Activated CD8-positive, alpha-beta memory T cell treated with anti-CD3 and anti-CD28 coated beads, Interleukin-2, amount 10 ng/mL, durations not matched to agents 7 days and 5 days (primary cell): Measurements from ENCODE around the gene TIMM29. TPM values are rescaled to one million over a fixed set of nuclear protein-coding genes. Genes with fewer than 3 reads are reported as not detected.
"Not testable (repeated sequence)": the region's sequence is repeated elsewhere in the genome, so short reads cannot be mapped to it uniquely, and the experiment has no call there.

Source experiments
- ATAC-seq: fragments of 150-1000 bp; cut with Tn5 transposase; one replicate; pipeline ENCODE4 v1.10.0; 2021; ENCODE audit warnings: moderate library complexity
- CTCF ChIA-PET: fragments of 350-600 bp; sonication (Branson Sonifier 250); formaldehyde crosslinking; loops from one replicate; lab custom pipeline; 2021; ENCODE audit warnings: antibody characterized with exemption; lab: Charles Lee
- DNase-seq: peaks from one replicate; pipeline ENCODE4 v3.0.0-alpha.2; 2020
- H3K27ac Mint-ChIP-seq: one replicate; pipeline ENCODE4 v1.8.0; 2021; ENCODE audit warnings: mild to moderate bottlenecking, mixed read lengths
- H3K27me3 Mint-ChIP-seq: one replicate; pipeline ENCODE4 v1.8.0; 2021; ENCODE audit warnings: mixed read lengths
- H3K36me3 Mint-ChIP-seq: one replicate; pipeline ENCODE4 v1.8.0; 2021; ENCODE audit warnings: mild to moderate bottlenecking, mixed read lengths
- H3K4me1 Mint-ChIP-seq: one replicate; pipeline ENCODE4 v1.8.0; 2021; ENCODE audit warnings: mixed read lengths
- H3K4me3 Mint-ChIP-seq: one replicate; pipeline ENCODE4 v1.8.0; 2021; ENCODE audit warnings: mild to moderate bottlenecking, moderate library complexity, mixed read lengths
- H3K9me3 Mint-ChIP-seq: one replicate; pipeline ENCODE4 v1.8.0; 2022; ENCODE audit warnings: low read depth, mixed read lengths
- total RNA-seq, 2 experiments: library from RNA; stranded (reverse); gene quantifications; one replicate each; pipeline ENCODE4 v1.2.3, GENCODE V29; 2021

TIMM29 gene
- total RNA-seq, 2 experiments from 2014 or later, result 25.2 to 28.5 TPM

DNA sequence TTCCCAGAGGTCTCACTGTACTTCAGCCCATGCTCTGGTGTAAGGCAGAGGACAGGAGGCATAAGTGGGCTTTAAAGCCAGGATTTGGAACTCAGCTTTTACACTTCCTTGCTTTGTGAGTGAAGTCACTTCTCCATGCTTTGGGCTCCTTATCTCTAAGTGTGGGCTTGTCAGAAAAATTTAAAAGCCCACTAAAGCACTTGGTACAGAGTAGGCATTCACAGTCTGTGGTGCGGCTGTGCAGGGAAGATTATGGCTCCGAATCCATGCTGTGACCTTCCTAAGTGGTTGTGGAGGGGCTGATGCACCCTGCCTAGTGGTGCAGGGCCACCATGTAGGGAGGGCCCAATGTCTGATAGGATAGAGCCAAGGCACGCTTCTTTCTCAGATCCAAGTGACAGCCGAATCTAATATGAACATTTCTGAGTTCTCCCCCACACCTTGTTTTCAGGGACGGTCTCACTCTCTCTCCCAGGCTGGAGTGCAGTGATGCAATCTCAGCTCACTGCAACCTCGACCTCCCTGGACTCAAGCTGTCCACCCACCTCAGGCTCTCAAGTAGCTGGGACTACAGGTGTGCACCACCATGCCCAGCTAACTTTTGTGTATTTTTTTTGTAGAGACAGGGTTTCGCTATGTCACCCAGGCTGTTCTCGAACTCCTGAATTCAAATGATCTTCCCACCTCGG, 6.9 kb downstream of the TIMM29 start:
- H3K27ac Mint-ChIP-seq, result no peak overlapping the region
- no peaks in the 10 kb centered on the region for H3K27me3 Mint-ChIP-seq
- H3K4me3 Mint-ChIP-seq, result no peak overlapping the region
- H3K36me3 Mint-ChIP-seq, result peaks cover 6% of the 10 kb centered on the region
- CTCF ChIA-PET, result interaction anchor here (0.8 to 2.4 kb wide), 12 partner anchors 8 to 271 kb away, joined by 3 to 26 read pairs (median 8); partner anchors contain the start of genes TIMM29 and YIPF2
- no peak for DNase-seq
- H3K4me1 Mint-ChIP-seq, result peaks cover 21% of the 10 kb centered on the region
- no peak for ATAC-seq
- H3K9me3 Mint-ChIP-seq, result no peaks in the 10 kb centered on the region

DNA sequence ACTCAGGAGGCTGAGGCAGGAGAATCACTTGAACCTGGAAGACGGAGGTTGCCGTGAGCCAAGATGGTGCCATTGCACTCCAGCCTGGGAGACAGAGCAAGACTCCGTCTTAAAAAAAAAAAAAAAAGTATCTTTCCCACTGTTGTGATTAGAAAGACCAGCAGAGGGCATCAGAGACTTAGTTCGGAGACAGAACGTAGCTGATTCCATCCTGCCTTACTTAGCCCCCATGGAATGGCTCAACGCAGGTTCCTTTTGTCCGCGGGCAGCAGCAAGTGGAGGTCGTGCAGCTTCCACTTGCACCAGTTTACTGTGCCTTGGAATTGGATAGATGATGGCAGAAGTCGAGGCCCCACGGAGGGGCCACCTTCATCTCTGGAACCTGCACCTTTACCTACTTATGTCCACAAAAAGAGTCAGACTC, 8.1 kb downstream of the TIMM29 start:
- Mint-ChIP-seq H3K27me3 (no peaks in the 10 kb centered on the region), H3K9me3 (no peaks in the 10 kb centered on the region), H3K36me3 (peaks cover 3% of the 10 kb centered on the region)

DNA sequence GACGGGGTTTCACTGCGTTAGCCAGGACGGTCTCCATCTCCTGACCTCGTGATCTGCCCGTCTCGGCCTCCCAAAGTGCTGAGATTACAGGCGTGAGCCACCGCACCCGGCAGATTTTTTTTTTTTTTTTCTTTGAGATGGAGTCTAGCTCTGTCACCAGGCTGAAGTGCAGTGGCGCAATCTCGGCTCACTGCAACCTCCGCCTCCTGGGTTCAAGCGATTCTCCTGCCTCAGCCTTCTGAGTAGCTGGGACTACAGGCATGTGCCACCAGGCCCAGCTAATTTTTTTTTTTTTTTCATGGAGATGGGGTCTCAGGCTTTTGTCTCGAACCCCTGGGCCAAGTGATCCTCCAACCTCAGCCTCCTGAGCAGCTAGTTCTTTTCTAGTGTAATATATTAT, 13.0 kb downstream of the TIMM29 start:
- not testable (repeated sequence) for H3K4me3 Mint-ChIP-seq
- peaks cover 21% of the 10 kb centered on the region for H3K4me1 Mint-ChIP-seq

More for the DNA sequence above, 8.1 kb downstream of the TIMM29 start:
- no peak overlapping the region for H3K27ac Mint-ChIP-seq
- DNase-seq (peak; percentile 53), ATAC-seq (peak; percentile 91)
- CTCF ChIA-PET, result interaction anchor here (0.6 to 2.4 kb wide), 32 partner anchors 9 to 271 kb away, joined by 3 to 26 read pairs (median 4); partner anchors contain the start of genes LDLR, TIMM29 and YIPF2
- H3K4me3 Mint-ChIP-seq, result no peak overlapping the region
- peaks cover 17% of the 10 kb centered on the region for H3K4me1 Mint-ChIP-seq

DNA sequence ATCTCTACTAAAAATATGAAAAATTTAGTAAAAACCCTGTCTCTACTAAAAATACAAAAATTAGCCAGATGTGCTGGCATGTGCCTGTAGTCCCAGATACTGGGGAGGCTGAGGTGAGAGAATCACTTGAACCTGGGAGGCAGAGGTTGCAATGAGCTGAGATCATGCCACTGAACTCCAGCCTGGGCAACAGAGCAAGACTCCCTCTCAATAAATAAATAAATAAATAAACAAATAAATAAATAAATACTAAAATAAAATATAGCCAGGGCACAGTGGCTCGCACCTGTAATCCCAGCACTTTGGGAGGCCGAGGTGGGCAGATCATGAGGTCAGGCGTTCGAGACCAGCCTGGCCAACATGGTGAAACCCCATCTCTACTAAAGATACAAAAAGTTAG, 14.8 kb downstream of the TIMM29 start:
- CTCF ChIA-PET, result interaction anchor here (1.9 to 3.4 kb wide), 5 partner anchors 12 to 92 kb away, joined by 5 to 26 read pairs (median 12); partner anchors contain the start of gene SMARCA4
- ATAC-seq, DNase-seq: not testable (repeated sequence)

More for the DNA sequence above, 13.0 kb downstream of the TIMM29 start:
- CTCF ChIA-PET, result interaction anchor here (0.6 to 3.4 kb wide), 32 partner anchors 10 to 510 kb away, joined by 3 to 26 read pairs (median 4); partner anchors contain the start of genes LDLR and SMARCA4
- not testable (repeated sequence) for ATAC-seq, H3K9me3 Mint-ChIP-seq, H3K27me3 Mint-ChIP-seq, H3K36me3 Mint-ChIP-seq, DNase-seq, H3K27ac Mint-ChIP-seq

DNA sequence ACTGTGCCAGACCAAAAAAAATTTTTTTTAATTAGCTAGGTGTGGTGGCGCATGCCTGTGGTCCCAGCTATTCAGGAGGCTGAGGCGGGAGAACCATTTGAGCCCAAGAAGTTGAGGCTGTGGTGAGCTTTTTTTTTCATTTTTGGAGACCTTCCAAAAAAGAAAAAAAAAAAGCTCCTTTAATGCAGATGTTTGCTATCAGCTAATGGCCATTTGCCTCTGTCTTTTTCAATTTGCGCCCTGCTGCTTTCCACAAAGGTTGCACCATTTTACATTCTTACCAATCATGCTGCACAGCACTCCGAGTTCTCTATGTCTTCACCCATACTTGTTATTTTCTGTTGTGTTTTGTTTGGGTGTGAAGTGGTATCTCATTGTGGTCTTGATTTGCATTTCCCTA, 16.7 kb downstream of the TIMM29 start:
- H3K27ac Mint-ChIP-seq, result no peak overlapping the region
- no peak overlapping the region for H3K4me3 Mint-ChIP-seq
- H3K27me3 Mint-ChIP-seq, result no peaks in the 10 kb centered on the region
- H3K4me1 Mint-ChIP-seq, result peaks cover 9% of the 10 kb centered on the region
- H3K9me3 Mint-ChIP-seq, result no peaks in the 10 kb centered on the region
- CTCF ChIA-PET, result interaction anchor here (0.6 to 2.6 kb wide), 6 partner anchors 9 to 288 kb away, joined by 3 to 12 read pairs (median 5); partner anchors contain the start of gene SMARCA4
- ATAC-seq, result no peak
- H3K36me3 Mint-ChIP-seq, result no peaks in the 10 kb centered on the region
- DNase-seq, result no peak

More for the DNA sequence above, 14.8 kb downstream of the TIMM29 start:
- H3K27me3 Mint-ChIP-seq, H3K9me3 Mint-ChIP-seq, H3K36me3 Mint-ChIP-seq, H3K27ac Mint-ChIP-seq, H3K4me3 Mint-ChIP-seq: not testable (repeated sequence)
- peaks cover 19% of the 10 kb centered on the region for H3K4me1 Mint-ChIP-seq

DNA sequence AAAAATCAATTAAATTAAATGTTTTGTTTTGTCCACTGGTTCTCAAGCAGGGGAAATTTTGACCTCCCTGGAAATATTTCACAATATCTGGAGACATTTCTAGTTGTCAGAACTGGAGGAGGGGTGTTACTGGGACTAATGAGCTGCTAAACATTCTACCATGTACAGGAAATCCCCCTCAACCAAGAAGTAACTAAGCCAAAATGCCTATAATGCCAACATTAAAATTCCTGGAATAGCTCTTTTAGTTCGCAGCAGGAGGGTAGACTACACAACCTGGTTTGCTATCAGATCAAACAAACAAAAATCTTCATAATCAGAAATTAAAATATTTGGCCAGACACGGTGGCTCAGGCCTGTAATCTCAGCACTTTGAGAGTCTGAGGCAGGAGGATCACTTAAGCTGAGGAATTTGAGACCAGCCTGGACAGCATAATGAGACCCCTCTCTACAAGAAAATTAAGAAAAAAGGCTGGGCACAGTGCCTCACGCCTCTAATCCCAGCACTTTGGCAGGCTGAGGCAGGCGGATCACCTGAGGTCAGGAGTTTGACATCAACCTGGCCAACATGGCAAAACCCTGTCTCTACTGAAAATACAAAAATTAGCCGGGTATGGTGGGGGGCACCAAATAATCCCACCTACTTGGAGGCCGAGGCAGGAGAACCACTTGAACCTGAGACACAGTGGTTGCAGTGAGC, 18.5 kb downstream of the TIMM29 start:
- DNase-seq (no peak), ATAC-seq (no peak)
- CTCF ChIA-PET, result interaction anchor here (1.1 kb wide), 1 partner anchor 11 kb away, joined by 3 read pairs; no protein-coding TSS in a partner anchor
- Mint-ChIP-seq H3K27me3 (no peaks in the 10 kb centered on the region), H3K27ac (no peak overlapping the region), H3K9me3 (no peaks in the 10 kb centered on the region), H3K36me3 (no peaks in the 10 kb centered on the region), H3K4me3 (no peak overlapping the region), H3K4me1 (peaks cover 5% of the 10 kb centered on the region)

DNA sequence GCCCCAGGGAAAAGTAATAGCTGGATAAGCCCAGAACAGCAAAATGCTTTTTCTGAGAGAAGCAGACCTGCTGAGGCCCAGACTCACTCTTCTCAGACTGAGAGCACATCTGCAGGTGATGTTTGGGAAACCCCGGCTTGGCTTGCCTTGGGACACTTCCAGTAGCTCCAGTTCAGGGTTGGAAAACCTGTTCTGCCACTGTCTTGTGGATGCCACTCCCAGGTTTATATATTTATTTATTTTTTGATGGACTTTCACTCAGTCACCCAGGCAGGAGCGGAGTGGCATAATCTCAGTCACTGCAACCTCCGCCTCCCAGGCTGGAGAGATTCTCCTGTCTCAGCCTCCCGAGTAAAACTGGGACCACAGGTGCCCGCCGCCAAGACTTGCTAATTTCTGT, 24.2 kb downstream of the TIMM29 start:
- Mint-ChIP-seq H3K4me3 (no peak overlapping the region), H3K4me1 (peaks cover 4% of the 10 kb centered on the region), H3K27me3 (no peaks in the 10 kb centered on the region), H3K36me3 (no peaks in the 10 kb centered on the region), H3K27ac (no peak overlapping the region), H3K9me3 (no peaks in the 10 kb centered on the region)
- DNase-seq (no peak), ATAC-seq (no peak)
- CTCF ChIA-PET, result interaction anchor here (0.6 to 4.2 kb wide), 2 partner anchors 11 to 756 kb away, joined by 3 to 19 read pairs; no protein-coding TSS in a partner anchor

DNA sequence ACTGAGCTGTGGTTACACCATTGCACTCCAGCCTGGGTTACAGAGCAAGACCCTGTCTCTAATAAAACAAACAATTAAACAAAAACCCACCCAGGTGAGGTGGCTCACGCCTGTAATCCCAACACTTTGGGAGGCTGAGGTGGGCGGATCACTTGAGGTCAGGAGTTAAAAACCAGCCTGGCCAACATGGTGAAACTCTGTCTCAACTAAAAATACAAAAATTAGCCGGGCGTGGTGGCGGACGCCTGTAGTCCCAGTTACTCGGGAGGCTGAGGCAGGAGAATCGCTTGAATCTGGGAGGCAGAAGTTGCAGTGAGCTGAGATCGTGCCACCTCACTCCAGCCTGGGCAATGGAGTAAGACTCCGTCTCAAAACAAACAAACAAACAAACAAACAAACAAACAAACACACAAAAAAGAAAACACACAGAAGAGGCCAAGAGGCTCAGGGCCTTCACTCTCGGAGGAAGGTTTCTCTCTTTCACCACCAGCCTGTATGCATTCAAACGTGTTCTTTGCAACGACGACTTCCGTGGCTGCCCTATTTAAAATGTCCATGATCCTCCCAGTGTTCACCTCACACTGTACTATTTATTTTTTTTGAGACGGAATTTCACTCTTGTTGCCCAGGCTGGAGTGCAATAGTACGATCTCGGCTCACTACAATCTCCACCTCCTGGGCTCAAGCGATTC, 30.8 kb downstream of the TIMM29 start:
- not testable (repeated sequence) for H3K27me3 Mint-ChIP-seq, H3K9me3 Mint-ChIP-seq, H3K36me3 Mint-ChIP-seq, ATAC-seq, DNase-seq
- Mint-ChIP-seq H3K27ac (peak overlapping the region; percentile 87), H3K4me1 (peaks cover 36% of the 10 kb centered on the region), H3K4me3 (peak overlapping the region; percentile 81)
- CTCF ChIA-PET, result interaction anchor here (1.3 to 4.5 kb wide), 6 partner anchors 15 to 95 kb away, joined by 3 to 18 read pairs (median 10); no protein-coding TSS in a partner anchor

DNA sequence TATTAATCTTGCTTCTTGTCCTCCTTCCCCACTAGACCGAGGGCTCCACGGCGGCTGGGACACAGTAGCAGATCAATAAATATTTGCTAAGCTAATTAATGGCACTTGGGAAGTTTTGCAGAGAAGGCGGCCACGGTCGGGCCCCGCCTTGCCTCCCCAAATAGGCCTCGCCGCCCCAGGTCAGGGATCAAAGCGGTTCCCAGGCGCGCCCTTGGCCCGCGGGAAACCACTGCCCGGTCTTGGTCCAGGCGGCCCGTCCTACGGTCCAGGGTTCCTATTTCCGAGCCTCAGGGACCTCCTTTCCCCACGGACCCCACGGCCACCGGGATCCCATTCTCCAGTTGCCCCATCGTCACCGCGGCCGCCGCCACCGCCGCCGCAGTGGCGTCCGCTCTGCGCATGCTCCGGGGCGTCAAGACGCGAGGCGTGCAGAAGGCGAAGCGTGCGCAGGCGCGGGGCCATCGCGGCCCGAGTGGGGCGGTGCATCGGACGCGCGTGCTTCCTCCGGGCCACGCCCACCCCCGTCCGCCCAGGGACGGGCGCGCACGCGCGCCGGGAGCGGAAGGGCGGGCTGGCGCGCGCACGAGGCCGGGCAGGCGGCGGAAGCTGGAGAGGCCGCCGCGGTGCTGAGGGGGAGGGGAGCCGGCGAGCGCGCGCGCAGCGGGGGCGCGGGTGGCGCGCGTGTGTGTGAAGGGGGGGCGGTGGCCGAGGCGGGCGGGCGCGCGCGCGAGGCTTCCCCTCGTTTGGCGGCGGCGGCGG, 31.9 kb downstream of the TIMM29 start, which contains the start of gene SMARCA4:
Gene SMARCA4 (plus strand): TSS at position 717 of the 759 bp plus-strand sequence. CDS start 23,122 bp downstream, outside the sequence.
- Mint-ChIP-seq H3K36me3 (peaks cover 2% of the 10 kb centered on the region), H3K27me3 (no peaks in the 10 kb centered on the region), H3K27ac (peak within 1 kb of the TSS; percentile 87), H3K4me3 (peak within 1 kb of the TSS; percentile 87), H3K9me3 (no peaks in the 10 kb centered on the region), H3K4me1 (peaks cover 43% of the 10 kb centered on the region)
- ATAC-seq (peak; percentile 84), DNase-seq (peak; percentile 98)
- CTCF ChIA-PET, result interaction anchor here (0.8 to 4.5 kb wide), 6 partner anchors 9 to 96 kb away, joined by 3 to 18 read pairs (median 8); no protein-coding TSS in a partner anchor

DNA sequence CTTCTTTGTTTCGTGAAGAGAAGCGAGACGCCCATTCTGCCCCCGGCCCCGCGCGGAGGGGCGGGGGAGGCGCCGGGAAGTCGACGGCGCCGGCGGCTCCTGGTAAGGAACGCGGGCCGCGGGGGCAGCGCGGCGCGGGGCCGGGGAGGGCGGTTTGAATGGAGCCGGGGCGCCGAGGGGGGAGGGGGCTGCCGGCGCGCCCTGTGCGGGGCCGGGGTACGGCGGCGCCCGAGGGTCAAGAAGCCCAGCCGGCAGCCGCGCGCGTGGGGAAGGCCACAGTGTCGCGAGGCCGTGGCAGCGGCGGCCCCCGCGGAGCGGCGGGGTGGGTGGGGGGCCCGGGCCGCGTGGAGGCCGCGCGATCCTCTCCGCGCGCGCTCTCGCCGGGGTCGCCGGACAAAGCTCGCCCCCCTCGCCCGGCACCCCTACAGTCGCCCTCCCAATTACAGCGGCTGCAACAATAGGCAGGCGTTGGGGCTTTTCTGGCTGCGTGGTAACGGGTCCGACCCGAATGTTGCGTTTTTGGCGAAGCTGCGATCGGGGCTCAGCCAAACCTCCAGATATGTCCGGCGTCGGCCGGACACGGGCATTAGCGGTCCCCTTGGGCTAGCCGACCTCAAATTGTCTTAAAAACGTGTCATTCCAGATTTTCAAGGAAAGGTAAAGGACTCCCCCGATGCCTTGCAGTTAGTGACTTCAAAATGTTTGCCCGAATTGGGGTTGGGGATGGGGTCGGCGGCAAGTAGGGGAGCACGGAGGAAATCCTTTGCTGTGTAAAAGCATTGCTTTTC, 32.7 kb downstream of the TIMM29 start:
- peaks cover 43% of the 10 kb centered on the region for H3K4me1 Mint-ChIP-seq
- peak; percentile 59 for DNase-seq
- peak overlapping the region; percentile 83 for H3K27ac Mint-ChIP-seq

DNA sequence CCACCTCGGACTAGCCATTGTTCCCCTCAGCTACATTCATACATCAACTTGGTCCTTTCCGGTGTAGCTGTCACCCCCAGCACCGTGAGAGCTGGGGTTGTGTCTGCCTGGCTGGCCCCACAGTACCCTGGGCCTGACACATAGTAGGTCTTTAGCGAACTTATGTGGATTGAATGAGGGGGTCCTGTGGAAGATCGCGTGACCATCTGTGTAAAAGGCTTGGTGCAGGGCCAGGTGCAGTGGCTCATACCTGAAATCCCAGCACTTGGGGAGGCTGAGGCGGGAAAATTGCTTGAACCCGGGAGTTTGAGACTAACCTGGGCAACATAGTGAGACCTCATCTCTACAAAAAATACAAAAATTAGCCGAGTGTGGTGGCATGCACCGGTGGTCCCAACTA, 34.3 kb downstream of the TIMM29 start:
- H3K36me3 Mint-ChIP-seq, result peaks cover 3% of the 10 kb centered on the region
- peak overlapping the region; percentile 72 for H3K27ac Mint-ChIP-seq
- H3K9me3 Mint-ChIP-seq, result no peaks in the 10 kb centered on the region
- CTCF ChIA-PET, result interaction anchor here (0.7 to 4.5 kb wide), 5 partner anchors 21 to 185 kb away, joined by 3 to 18 read pairs (median 3); no protein-coding TSS in a partner anchor
- no peaks in the 10 kb centered on the region for H3K27me3 Mint-ChIP-seq
- DNase-seq (no peak), ATAC-seq (no peak)
- peak overlapping the region; percentile 87 for H3K4me3 Mint-ChIP-seq
- peaks cover 44% of the 10 kb centered on the region for H3K4me1 Mint-ChIP-seq

More for the DNA sequence above, 32.7 kb downstream of the TIMM29 start:
- Mint-ChIP-seq H3K4me3 (peak overlapping the region; percentile 87), H3K9me3 (no peaks in the 10 kb centered on the region), H3K27me3 (no peaks in the 10 kb centered on the region), H3K36me3 (peaks cover 3% of the 10 kb centered on the region)
- CTCF ChIA-PET, result interaction anchor here (0.8 to 4.5 kb wide), 6 partner anchors 9 to 97 kb away, joined by 3 to 18 read pairs (median 6); no protein-coding TSS in a partner anchor
- ATAC-seq, result peak; percentile 31
